IPS-15b (cell line): Measurements from ENCODE around the gene PCDHGB4.
A peak's percentile ranks its signal among the peaks of the same experiment; 100 is the strongest.
"Not testable (repeated sequence)": the region's sequence is repeated elsewhere in the genome, so short reads cannot be mapped to it uniquely, and the experiment has no call there.

Experiments
- H3K27me3 ChIP-seq: one replicate; pipeline ENCODE4 v1.6.1; 2013; ENCODE audit warnings: low read length; ENCODE audit not compliant: control insufficient read depth, insufficient read depth
- H3K36me3 ChIP-seq: one replicate; pipeline ENCODE4 v1.6.1; 2013; ENCODE audit warnings: low read length; ENCODE audit not compliant: control insufficient read depth, insufficient read depth
- H3K4me1 ChIP-seq: one replicate; pipeline ENCODE4 v1.6.1; 2013; ENCODE audit warnings: mild to moderate bottlenecking, low read length; ENCODE audit not compliant: control insufficient read depth, insufficient read depth
- H3K4me3 ChIP-seq: one replicate; pipeline ENCODE4 v1.5.1; 2013; ENCODE audit warnings: low read depth, low read length
- H3K9ac ChIP-seq: one replicate; pipeline ENCODE4 v1.6.1; 2013; ENCODE audit warnings: low read depth, mild to moderate bottlenecking, low read length
- H3K9me3 ChIP-seq: one replicate; pipeline ENCODE4 v1.6.1; 2013; ENCODE audit warnings: mild to moderate bottlenecking, low read length; ENCODE audit not compliant: control insufficient read depth, insufficient read depth

PCDHGB4 gene

GRCh38 chr5:141409598-141410306, 22.3 kb downstream of the PCDHGB4 start:
- Histone ChIP-seq H3K27me3 (peaks cover 14% of the 10 kb centered on the region), H3K9ac (no peak overlapping the region), H3K9me3 (no peaks in the 10 kb centered on the region), H3K4me3 (no peak overlapping the region), H3K36me3 (no peaks in the 10 kb centered on the region), H3K4me1 (no peaks in the 10 kb centered on the region)

- H3K9ac ChIP-seq = no peak overlapping the region
- H3K27me3 ChIP-seq = peaks cover 14% of the 10 kb centered on the region
- no peak overlapping the region for H3K4me3 ChIP-seq
- H3K9me3 ChIP-seq = no peaks in the 10 kb centered on the region
- no peaks in the 10 kb centered on the region for H3K36me3 ChIP-seq
- no peaks in the 10 kb centered on the region for H3K4me1 ChIP-seq
Observed at GRCh38 chr5:141411575-141411974, 24.1 kb downstream of the PCDHGB4 start.

GRCh38 chr5:141412854-141413539, 25.5 kb downstream of the PCDHGB4 start, which contains the start of gene PCDHGA10:
Gene PCDHGA10 (plus strand): TSS chr5:141412987. CDS start chr5:141413176, 189 bp downstream.
- Histone ChIP-seq H3K9me3 (no peaks in the 10 kb centered on the region), H3K9ac (peak within 1 kb of the TSS; percentile 28)

DNA sequence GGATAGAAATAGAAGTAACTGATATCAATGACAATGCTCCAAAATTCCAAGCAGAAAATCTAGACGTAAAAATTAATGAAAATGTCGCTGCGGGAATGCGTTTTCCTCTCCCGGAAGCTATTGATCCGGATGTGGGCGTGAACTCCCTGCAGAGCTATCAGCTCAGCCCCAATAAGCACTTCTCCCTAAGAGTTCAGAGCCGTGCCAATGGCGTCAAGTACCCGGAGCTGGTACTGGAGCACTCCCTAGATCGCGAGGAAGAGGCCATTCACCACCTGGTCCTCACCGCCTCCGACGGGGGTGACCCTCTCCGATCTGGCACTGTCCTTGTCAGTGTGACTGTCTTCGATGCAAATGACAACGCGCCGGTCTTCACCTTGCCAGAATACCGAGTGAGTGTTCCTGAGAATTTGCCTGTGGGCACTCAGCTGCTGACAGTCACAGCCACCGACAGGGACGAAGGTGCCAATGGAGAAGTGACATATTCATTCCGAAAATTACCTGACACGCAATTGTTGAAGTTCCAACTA, 26.1 kb downstream of the PCDHGB4 start:
- H3K4me3 ChIP-seq = peak overlapping the region; percentile 59
- H3K4me1 ChIP-seq = no peaks in the 10 kb centered on the region
- H3K36me3 ChIP-seq = no peaks in the 10 kb centered on the region
- H3K27me3 ChIP-seq = peaks cover 17% of the 10 kb centered on the region
- H3K9me3 ChIP-seq = no peaks in the 10 kb centered on the region
- peak overlapping the region; percentile 28 for H3K9ac ChIP-seq

More at GRCh38 chr5:141412854-141413539, 25.5 kb downstream of the PCDHGB4 start, which contains the start of gene PCDHGA10:
- Histone ChIP-seq H3K4me3 (peak within 1 kb of the TSS; percentile 59), H3K36me3 (no peaks in the 10 kb centered on the region), H3K27me3 (peaks cover 15% of the 10 kb centered on the region), H3K4me1 (no peaks in the 10 kb centered on the region)

DNA sequence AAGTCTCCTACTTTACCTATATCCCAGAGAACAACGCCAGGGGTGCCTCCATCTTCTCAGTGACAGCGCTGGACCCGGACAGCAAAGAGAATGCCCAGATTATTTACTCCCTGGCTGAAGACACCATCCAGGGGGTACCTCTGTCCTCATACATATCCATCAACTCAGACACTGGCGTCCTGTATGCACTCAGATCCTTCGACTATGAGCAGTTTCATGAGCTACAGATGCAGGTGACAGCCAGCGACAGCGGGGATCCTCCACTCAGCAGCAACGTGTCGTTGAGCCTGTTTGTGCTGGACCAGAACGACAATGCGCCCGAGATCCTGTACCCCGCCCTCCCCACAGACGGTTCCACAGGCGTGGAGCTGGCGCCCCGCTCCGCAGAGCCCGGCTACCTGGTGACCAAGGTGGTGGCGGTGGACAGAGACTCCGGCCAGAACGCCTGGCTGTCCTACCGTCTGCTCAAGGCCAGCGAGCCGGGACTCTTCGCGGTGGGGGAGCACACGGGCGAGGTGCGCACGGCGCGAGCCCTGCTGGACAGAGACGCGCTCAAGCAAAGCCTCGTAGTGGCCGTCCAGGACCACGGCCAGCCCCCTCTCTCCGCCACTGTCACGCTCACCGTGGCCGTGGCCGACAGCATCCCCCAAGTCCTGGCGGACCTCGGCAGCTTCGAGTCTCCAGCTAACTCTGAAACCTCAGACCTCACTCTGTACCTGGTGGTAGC, 27.2 kb downstream of the PCDHGB4 start:
- H3K27me3 ChIP-seq = peaks cover 14% of the 10 kb centered on the region
- H3K4me3 ChIP-seq, H3K9ac ChIP-seq, H3K9me3 ChIP-seq, H3K4me1 ChIP-seq, H3K36me3 ChIP-seq: not testable (repeated sequence)

- H3K4me1 ChIP-seq, H3K36me3 ChIP-seq, H3K4me3 ChIP-seq, H3K9me3 ChIP-seq, H3K9ac ChIP-seq: not testable (repeated sequence)
- peaks cover 17% of the 10 kb centered on the region for H3K27me3 ChIP-seq
Observed at GRCh38 chr5:141415275-141415618, 27.7 kb downstream of the PCDHGB4 start.

GRCh38 chr5:141417494-141418172, 30.1 kb downstream of the PCDHGB4 start, which contains the start of gene PCDHGB7:
Gene PCDHGB7 (plus strand): TSS chr5:141417677. CDS start chr5:141417860, 183 bp downstream.
- not testable (repeated sequence) for H3K36me3 ChIP-seq, H3K9me3 ChIP-seq, H3K4me1 ChIP-seq
- peak within 1 kb of the TSS; percentile 55 for H3K4me3 ChIP-seq
- H3K9ac ChIP-seq = peak within 1 kb of the TSS; percentile 56
- peaks cover 17% of the 10 kb centered on the region for H3K27me3 ChIP-seq

- Histone ChIP-seq H3K36me3 (no peaks in the 10 kb centered on the region), H3K4me1 (no peaks in the 10 kb centered on the region), H3K9ac (no peak overlapping the region), H3K4me3 (no peak overlapping the region), H3K9me3 (peaks cover 5% of the 10 kb centered on the region), H3K27me3 (peaks cover 17% of the 10 kb centered on the region)
Observed at GRCh38 chr5:141419074-141419880, 31.8 kb downstream of the PCDHGB4 start.

DNA sequence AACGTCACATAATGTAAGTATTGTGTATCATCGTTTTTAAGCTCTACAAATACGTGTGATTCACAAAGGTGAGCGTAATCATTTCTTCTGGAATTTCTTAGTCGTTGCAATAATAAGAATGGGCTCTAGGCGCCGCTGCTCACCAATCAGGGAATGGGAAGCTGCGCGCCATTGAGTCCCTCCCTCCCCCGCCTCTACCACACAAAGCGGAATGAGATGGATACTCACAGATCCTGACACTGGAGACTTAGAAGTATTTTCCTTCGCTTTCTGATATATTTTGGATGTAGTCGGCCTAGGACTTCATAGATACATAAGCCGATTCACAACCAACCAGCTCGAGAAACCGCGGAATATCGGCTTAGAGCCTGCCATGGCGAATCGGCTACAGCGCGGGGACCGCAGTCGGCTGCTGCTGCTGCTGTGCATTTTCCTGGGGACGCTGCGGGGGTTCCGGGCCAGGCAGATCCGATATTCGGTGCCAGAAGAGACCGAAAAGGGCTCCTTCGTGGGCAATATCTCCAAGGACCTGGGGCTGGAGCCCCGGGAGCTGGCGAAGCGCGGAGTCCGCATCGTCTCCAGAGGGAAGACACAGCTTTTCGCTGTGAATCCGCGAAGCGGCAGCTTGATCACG, 33.5 kb downstream of the PCDHGB4 start, which contains the start of gene PCDHGA11:
Gene PCDHGA11 (plus strand): TSS at position 197 of the 634 bp plus-strand sequence. CDS start 177 bp downstream, at position 374.
- H3K9me3 ChIP-seq = peaks cover 5% of the 10 kb centered on the region
- peaks cover 17% of the 10 kb centered on the region for H3K27me3 ChIP-seq
- H3K4me3 ChIP-seq = peak within 1 kb of the TSS; percentile 52
- H3K36me3 ChIP-seq = no peaks in the 10 kb centered on the region
- H3K4me1 ChIP-seq = no peaks in the 10 kb centered on the region
- H3K9ac ChIP-seq = no peak within 1 kb of the TSS

DNA sequence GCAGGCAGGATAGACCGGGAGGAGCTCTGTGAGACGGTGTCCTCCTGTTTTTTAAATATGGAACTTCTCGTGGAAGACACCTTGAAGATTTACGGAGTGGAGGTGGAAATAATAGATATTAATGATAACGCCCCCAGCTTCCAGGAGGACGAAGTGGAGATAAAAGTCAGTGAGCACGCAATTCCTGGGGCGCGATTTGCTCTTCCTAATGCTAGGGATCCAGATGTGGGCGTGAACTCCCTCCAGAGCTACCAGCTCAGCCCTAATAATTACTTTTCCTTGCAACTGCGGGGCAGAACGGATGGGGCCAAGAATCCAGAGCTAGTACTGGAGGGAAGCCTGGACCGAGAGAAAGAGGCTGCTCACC, 34.0 kb downstream of the PCDHGB4 start:
- Histone ChIP-seq H3K9me3 (peaks cover 5% of the 10 kb centered on the region), H3K4me1 (no peaks in the 10 kb centered on the region), H3K9ac (no peak overlapping the region), H3K27me3 (peaks cover 17% of the 10 kb centered on the region), H3K4me3 (peak overlapping the region; percentile 52), H3K36me3 (no peaks in the 10 kb centered on the region)
